Anterior cingulate cortex (tissue), 58 donors: ENCODE data around the gene KCNMA1.
A peak's percentile ranks its signal among the peaks of the same experiment; 100 is the strongest.

Experiments used
- DNase-seq, 58 donors: peaks; one replicate each; lab custom pipeline; 2025; lab: John Stamatoyannopoulos, UW

Gene KCNMA1

DNA sequence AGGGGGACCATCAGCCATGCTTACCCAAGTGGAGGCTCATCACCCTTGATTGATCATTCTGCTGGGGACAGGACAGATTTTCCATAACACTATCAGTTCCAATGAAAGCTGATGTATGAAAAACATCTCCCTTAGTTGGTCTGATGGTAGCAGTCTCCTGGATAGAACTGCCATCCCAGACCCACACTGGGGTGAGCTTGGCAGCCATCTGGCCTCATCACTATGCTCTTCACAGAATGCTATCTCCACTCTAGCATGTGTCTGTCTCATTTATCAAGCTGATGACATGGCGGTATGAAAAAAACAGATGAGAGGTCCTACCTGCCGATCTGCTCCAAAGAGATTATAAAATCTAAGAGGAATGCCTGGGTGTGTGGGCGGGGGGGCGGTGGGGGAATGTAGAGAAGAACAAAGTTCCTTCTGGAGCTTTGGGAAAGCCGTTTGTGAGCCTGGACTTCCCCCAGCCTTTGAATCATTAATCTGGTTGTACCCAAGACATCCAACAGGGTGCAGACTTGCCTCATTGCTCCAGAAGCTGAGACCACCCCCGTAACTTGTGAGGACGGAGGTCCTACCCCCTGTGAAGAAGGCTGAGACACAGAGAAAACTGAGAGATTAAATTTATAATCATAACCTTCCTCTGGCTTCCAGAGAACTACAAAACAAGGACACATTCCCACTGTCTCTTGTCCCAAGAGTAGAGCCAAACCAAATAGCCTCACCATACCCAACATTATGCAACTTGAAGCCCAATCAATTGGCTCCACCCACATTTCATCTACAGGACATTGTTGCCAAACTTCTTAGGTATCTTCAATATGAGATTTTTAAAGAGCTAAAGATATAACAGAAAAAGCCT lies 340.8 kb downstream of the KCNMA1 start:
- DNase-seq, result no peak

DNA sequence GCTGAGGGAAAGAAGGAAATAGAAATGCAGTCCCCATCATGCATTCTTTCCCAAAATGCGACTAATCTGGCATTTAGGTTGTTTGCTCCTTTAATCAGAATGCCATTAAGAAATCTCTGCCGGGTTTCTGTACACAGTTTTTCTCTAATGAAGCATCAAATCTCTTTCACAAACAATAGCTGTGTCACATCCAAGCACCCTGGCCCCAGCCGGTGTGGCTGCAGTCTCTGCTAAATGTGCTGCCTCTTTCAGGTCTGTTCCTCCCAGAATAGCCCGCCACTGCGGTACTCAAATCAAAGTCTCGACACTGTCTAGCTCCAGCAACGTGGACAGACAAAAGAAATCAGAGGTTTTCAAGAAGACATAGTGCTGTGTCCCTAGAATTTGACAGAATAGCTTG lies 343.8 kb downstream of the KCNMA1 start:
- DNase-seq, result no peak

DNA sequence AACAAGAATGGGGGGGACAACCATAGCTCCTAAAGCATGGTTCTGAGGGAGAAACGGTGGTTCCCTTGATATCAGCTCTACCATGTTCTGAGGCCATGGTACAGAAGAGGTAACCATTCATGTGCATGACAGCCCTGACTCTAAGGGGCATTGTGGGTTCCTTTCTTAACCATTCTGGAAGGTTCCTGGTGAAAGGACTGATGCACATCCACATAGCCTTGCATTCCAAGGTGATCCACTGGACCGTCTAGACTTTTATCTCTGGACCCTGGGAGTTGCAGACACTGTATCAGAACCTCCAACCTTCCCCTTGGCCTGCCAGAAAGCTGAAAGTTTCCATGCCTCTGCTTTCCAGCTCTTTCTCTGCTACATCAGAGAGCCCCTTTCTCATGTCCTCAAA lies 344.3 kb downstream of the KCNMA1 start:
- DNase-seq, result no peak

DNA sequence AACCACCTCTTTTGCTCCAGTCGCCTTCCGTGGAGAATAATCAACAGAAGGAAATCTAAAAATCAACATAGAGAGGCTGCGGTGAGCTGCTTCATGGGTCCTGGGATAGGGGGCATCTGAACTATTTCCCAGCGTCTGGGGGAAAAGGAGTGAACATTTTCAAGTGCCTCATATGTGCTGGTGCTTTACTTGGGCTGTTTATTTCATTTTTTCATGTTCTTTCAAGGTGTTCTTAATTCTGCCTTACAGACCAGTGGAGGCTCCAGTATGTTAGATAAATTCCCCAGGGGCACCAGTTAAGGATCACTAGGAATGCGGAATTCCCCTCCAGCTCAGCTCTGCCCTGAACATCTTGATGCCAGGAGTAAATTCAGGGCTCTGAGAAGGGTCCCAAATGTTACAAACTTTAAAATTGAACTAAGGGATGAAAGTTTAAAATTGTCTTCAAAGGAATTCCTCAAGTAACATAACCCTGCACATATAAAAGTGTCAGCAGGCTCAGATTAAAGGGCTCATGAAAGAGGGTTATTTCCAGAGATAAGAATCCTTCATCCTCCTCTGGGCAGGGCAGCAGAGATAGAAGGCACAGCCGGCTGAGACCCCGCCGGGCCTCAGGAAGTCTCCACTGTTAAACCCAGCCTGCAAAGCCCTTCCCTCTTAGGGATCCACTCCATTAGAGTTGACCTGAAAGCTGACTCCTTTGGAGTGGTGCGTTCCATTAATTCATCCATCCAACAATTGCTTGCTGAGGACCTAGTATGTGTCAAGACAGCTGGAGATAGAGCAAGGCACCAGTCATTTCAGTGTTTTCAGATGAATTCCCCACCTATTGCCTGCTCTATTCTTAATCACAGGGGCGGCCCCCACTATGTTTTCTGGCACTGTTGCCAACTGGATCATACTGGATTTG lies 345.8 kb downstream of the KCNMA1 start:
- DNase-seq, result no peak

DNA sequence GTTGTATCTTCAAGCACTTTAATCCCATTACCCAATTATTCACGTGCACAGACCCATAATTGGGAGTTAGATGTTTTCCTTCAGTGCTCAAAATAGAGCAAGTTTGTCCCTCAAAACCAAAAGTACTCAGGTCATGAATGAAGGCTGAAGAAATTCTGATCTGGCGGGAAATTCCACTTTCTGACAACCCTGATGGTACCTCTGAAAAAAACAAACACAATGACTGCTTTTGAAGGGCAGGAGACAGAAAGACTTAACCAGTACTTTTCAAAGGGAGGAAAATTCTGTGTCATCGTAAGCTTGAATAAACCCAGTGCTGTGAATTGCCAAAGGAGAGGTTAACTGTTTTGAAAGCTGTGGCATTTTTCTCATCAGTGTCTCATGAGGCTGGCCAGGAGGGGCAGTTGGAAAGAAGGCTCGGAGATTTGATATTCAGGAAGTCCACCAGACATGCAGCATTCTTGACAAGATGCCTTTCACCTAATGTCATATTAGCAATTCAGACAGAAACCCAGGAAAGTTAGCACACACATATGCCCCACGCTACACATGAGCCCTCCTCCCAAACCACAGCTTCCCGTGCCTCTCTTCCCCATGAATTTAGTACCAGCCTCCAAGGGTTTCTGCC lies 347.0 kb downstream of the KCNMA1 start:
- no peak for DNase-seq

DNA sequence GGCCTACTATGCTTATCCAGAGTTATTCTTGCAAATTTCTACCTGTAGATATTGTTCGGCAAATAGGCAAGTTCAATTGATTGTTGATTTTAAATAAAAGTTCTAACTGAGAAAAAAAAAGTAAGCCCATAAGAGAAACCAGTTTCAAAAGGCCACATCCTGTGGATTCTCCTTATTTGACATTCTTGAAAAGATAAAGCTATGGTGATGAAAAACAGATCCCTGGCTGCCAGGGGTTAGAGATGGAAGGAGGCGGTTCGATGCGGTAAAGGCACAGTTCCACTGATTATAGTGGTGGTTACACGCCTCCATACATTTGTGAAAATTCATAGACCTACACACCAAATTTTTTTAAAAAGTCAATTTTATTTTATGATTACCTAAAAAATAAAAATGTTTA lies 347.8 kb downstream of the KCNMA1 start:
- no peak for DNase-seq

DNA sequence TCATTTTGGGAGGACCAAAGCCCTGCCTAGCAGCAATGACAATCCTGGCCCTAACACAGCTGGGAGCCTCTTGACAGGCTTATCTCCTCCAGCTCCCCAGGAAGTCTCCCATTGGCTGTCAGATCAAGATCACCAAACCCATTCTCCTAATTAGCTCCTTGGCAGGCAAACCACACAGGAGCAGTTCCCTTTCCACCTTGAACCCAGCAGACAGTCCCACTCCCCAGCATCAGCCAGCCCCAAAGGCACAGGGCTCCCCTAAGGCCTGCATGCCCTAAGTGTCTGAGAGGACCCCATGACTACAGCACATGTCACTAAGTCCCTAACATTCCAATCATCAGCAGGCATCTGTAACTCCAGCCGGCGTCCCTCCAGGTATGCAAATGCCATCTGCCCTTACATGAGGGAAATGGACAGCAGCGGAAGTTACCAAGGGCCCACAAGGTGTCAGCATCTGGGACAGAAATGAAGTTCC lies 348.5 kb downstream of the KCNMA1 start:
- DNase-seq, result no peak

DNA sequence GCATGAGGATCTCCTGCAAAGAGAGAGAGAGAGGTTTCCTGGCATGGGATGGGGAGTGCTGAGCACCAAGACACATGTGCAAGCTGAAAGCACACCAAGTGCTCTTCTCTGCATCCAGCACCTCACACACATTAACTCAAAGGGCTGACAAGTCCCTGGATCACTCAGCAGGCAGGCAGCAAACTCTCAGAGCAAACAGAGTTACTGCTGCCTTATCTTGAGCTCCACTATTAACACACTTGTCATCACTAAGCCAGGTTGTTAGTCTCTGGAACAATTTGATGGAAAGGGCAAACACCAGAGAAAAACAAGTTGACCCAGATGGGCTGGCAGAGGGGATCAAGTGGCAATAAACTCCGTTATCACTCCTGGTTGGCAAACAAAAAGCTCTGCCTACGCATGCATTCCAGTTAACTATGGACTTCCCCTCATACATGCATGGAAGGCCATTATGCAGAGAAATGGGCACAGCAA lies 349.9 kb downstream of the KCNMA1 start:
- peak in 4 of 58 donors; percentile 7 to 32 (median 14) for DNase-seq

DNA sequence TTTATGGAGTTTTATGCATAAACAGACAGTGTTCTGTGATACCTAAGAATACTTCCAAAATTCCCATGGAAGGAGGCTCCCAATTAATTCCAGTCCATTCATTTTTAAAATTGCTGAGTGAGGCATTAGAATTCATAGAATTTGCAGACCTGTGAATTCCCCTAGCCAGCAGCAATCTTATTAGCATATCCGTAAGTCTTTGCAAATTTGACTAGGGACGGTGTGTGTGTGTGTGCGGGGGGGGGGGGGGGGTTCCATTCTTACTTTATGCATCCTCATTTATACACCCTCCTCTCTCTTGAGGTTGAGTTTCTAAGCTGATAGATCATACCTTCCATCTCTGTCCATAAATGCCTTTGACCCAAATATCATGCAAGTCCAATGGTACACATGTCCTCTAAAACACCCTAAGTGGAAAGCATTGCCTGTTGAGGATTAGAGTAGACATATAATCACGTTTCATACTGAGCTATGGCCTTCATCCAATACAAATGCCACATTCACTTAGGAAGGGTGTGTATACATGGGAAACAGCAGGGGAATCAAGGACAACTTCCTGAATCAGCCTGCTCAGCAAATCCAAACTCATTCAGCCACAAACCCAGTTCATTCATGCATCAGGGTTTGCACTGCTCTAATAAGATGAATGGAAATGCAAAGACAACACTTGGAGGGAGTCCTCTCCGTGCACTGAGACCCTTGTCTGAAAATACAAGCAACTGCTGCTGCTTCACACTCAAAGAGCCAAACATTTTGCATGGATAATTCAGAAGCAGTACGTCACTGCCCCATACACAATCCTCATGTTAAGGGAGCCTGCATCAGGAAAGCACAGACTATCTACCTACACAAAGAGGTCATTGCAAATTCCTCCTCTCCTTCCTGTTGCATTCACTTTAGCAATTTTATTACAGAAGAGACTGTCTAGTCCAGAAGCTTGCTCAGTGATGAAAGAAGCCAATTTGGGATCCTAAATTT lies 350.8 kb downstream of the KCNMA1 start:
- no peak for DNase-seq

DNA sequence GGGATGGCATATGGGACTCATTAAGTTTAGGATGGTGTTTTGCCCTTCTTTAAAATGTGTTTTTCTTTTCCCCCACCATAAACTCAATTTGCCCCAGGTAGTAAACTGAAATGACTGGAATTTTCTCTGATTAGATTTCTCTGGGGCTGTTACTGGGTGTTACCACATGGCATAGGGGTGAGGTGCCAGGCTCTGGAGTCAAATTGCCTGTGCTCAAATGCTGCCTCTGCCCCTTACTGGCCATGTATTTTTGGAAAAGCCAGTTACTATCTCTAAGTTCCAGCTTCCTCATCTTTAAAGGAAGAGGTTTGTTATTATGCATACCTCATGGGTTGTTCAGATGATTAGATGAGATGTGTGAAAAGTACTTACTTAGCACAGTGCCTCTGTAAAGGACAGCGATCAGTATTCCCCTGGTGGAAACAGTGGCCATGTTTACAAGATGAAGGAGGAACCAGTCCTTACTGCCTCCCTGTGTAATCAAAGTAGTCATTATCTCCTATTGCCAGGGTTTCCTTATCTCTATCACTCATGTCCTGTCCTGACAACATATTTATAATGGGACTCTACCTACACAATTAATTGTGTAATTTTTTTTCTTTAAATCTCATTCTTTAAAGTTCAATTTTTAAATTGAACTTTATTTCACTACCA lies 352.0 kb downstream of the KCNMA1 start:
- no peak for DNase-seq

DNA sequence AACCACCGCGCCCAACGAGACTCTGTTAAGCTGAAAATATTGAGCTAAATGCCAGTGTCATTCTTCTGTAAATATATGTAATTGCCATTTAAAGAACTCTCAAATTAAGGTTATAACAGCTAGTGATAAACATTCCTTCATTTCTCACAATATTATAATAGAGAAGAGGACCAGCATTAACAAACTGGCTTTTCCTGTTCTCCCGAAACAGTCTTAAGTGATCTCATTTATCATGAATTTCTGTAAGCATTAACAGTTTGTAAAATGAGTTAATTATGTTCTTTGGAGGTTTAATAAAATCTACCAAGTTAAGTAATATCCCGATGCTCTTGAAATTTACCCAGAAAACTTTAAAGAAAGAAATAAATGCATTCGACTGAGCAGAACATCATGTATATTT lies 352.8 kb downstream of the KCNMA1 start:
- DNase-seq, result no peak

DNA sequence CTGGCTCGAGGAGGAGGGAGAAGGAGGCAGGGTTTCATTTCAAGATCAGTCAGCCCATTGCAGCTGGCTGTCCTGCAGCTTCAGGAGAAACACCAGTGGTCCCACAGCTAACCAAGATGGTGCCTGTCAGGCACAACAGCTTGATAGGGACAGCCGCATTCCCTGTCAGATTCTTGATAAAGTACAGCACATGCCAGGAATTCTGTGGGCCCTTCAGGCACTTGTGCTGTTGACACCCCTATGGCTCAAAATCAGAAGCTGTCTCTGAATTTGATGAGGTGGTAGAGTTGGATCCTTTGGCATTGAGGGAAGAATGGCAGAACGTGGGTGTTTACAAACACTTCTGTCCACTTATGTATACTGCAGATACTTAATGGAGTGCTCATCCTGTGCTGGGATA lies 354.3 kb downstream of the KCNMA1 start:
- no peak for DNase-seq

DNA sequence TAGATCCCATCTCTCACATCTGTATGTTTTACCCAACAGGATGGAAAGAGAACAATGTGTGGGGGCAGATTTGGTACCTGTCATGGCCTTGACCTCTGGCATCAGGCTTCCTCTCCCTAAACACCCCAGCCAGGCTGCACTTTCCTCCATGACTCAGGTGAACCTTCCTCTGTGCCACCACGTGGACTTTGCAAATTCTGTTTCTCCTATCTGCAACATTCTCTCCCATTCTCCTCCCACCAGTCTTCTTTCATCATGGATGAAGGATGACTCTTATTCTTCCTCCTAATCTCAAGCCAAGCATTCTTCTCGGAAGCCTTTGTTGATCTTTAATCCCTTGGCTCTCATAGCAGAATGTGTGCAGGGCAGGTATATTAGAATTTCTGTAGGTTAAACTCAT lies 355.4 kb downstream of the KCNMA1 start:
- no peak for DNase-seq

DNA sequence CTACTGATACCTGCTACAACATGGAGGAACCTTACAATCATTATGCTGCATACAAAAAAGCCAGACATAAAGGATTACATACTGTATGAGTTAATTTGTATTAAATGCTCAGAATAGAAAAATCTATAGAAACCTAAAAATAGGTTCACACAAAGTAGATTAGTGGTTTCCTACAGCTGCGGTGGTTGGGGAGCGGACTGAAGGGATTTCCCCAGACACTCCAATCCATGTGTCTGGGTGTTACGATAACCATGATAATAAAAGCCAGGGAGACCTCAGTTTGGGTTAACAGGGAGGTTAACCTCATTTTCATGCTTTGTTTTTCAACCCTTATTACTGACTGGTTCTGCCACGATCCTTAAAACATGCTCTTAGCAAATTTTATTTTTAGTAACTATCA lies 355.9 kb downstream of the KCNMA1 start:
- DNase-seq, result no peak

DNA sequence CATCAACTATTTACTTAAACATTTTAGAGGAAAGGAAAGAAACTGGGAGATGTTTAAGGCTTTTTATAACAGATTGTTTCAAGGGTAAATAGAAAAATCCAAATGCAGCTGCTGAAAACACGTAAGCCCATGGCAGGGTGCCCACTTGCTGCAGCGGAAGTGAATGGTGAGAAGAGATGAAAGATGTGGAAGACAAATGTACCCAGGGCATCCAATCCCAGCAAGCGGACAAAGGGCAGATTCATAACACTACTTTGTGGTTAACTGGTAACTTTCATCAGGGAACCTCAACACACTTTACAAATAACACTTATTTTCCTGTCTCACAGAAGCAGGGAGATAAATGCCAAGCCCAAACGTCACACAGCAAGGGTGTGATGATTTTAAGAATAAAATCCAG lies 358.4 kb downstream of the KCNMA1 start:
- DNase-seq, result peak in 10 of 58 donors; percentile 2 to 34 (median 8)

DNA sequence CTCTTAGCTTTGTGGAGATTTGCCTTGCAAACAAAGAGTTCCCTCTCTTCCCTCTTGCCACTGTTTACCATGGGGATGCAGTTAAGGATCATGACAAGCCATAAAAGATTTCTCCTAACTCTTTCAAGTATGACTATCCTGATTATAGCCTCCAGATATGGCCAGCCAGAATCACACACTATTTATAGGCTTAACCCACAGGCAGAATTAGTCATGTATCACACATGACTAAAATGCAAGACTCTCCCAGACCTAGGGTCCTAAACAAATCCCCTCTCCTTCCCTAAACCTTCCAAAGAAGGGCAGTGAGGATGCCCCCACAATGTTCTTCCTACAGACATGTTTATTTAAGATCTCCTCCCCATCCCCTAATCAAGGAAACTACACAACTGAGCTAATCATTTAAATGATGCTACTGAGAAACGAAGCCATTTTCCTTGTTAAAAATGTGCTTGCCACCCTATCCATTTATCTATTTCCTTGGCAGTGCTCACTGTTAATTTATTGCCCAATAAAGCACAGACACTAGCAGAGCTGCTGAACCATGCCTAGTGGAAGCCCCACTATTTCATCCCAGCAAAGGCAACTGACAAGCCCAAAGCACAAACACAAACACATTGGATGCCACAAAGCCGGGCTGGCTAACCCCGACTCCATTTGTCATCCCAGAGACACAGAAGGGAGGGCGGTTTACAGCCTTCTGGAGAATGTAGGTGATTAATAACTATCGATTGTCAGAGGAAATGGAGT lies 363.4 kb downstream of the KCNMA1 start:
- no peak for DNase-seq

DNA sequence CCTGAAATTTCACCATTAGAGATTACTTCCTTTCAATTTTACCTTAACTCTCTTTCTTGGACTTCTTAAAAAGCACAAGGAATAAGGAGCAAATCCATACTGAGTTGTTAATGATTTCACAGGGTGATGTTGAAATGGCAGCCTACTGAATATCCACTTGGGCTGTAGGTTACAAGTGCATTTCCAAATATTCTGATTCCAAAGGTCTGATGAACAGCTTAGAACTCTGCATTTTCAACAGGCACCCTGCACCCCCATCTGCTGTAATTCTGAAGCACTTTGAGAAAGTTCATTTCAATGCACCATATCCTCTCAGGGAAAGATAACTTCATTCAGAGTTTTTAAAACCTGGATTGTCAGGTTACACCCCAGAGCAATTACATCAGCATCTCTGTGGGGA lies 368.4 kb downstream of the KCNMA1 start:
- DNase-seq, result no peak

DNA sequence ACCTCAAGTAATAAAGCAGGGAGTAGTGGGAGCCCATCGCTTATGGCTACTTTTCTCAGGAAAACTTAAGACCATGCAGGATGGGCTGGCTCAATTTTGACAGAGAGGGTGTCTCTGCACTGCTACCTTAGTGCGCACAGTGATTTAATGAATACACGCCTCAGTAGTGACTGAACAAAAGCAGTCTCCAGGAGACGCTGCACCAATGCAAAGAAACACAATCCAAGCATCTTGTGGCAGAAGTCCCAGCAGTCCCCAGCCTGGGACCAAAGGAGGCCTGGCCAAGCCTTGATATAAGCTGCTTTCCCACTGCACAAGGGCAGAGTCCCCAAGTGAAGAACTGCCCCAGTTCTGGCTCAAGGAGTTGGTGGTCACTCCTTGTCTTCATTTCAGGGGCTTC lies 368.9 kb downstream of the KCNMA1 start:
- DNase-seq, result peak in 29 of 58 donors; percentile 8 to 78 (median 28)
